K562 (cell line): ENCODE measurements around the gene MSANTD1. TPM values are rescaled to one million over a fixed set of nuclear protein-coding genes. Genes with fewer than 3 reads are reported as not detected.

Experiments used
- ATAC-seq: fragments of 200-7000 bp; cut with Tn5 transposase; 3 replicates; pipeline ENCODE4 v1.9.1; 2020; ENCODE audit warnings: moderate library complexity
- BruUV-seq: library from RNA; stranded (reverse); fragments of 400-500 nt; replicated peaks from 2 replicates; lab custom pipeline; 2021; lab: Mats Ljungman, UMichigan
- CTCF ChIA-PET: fragments of 300-600 bp; formaldehyde crosslinking; extraction: SDS; loops from one replicate; lab custom pipeline; 2021; ENCODE audit warnings: low intra/inter-chr PET ratio; lab: Yijun Ruan, JAX
- POLR2A ChIA-PET: fragments of 300-600, 350-650 bp; sonication (Branson Sonifier 250); formaldehyde crosslinking; extraction: SDS; loops from one replicate; lab custom pipeline; 2021; ENCODE audit warnings: antibody characterized with exemption, inconsistent platforms; lab: Yijun Ruan, JAX
- DNase-seq, 4 experiments: peaks; one replicate each; pipeline versions ENCODE4 v3.0.0 to v3.0.0-alpha.2; 2011 to 2018; ENCODE audit warnings: low spot score in 3 of 4, mixed read lengths in 3 of 4; ENCODE audit errors: extremely low read depth in 1 of 4
- FAIRE-seq: peaks from 2 replicates; lab custom pipeline; 2011; peaks lifted over from hg19 to GRCh38; lab: Jason Lieb, UNC
- H2AFZ ChIP-seq: 2 replicates; pipeline ENCODE4 v1.6.0; 2011; ENCODE audit warnings: low read depth, low read length, control low read depth, inconsistent platforms
- H3K27ac ChIP-seq: fragments of 200-600 bp; 3 replicates; pipeline ENCODE4 v1.8.0; 2011; ENCODE audit warnings: low read depth, mild to moderate bottlenecking, control low read depth, inconsistent platforms, low read length, moderate library complexity, mixed read lengths; ENCODE audit errors: extremely low read depth
- H3K27me3 ChIP-seq, 2 experiments: fragments of 300-600 bp in 1 of 2; 2 replicates in 1 of 2; 3 replicates in 1 of 2; pipeline versions ENCODE4 v1.6.0 to v1.8.0; 2011; ENCODE audit warnings: inconsistent platforms in 2 of 2, low read length in 2 of 2, mild to moderate bottlenecking in 1 of 2, mixed read lengths in 1 of 2, moderate library complexity in 1 of 2; ENCODE audit not compliant: control insufficient read depth in 2 of 2, insufficient read depth in 2 of 2
- H3K36me3 ChIP-seq: fragments of 300-600 bp; 3 replicates; pipeline ENCODE4 v1.8.0; 2011; ENCODE audit warnings: mild to moderate bottlenecking, low read length, inconsistent platforms; ENCODE audit not compliant: control insufficient read depth, insufficient read depth
- H3K4me1 ChIP-seq, 2 experiments: fragments of 200-600 bp in 1 of 2; replicated peaks in 1 of 2; 2 replicates in 1 of 2; 3 replicates in 1 of 2; pipeline versions ENCODE4 v1.5.1 to v1.8.0; 2011; ENCODE audit warnings: inconsistent platforms in 2 of 2, low read length in 2 of 2, mild to moderate bottlenecking in 1 of 2, mixed read lengths in 1 of 2, moderate library complexity in 1 of 2; ENCODE audit not compliant: control insufficient read depth in 2 of 2, insufficient read depth in 2 of 2
- H3K4me2 ChIP-seq: 2 replicates; pipeline ENCODE4 v1.6.1; 2011; ENCODE audit warnings: low read length, control low read depth, inconsistent platforms, mixed read lengths; ENCODE audit not compliant: insufficient read depth
- H3K4me3 ChIP-seq: fragments of 200-600 bp; sonication (generic), shearing (Covaris generic); 2 replicates; pipeline ENCODE4 v1.5.1; 2016; ENCODE audit warnings: control low read depth, inconsistent platforms
- H3K79me2 ChIP-seq: fragments of 200-600 bp; 3 replicates; pipeline ENCODE4 v1.8.0; 2011; ENCODE audit warnings: low read length, inconsistent platforms; ENCODE audit not compliant: control insufficient read depth, insufficient read depth
- H3K9ac ChIP-seq, 2 experiments: 2 replicates each; pipeline versions ENCODE4 v1.6.0 to v1.6.1; 2011; ENCODE audit warnings: low read depth in 2 of 2, low read length in 2 of 2, control low read depth in 1 of 2, inconsistent platforms in 1 of 2, mild to moderate bottlenecking in 1 of 2, mixed read lengths in 1 of 2; ENCODE audit not compliant: insufficient read depth in 1 of 2
- H3K9me1 ChIP-seq: one replicate; pipeline ENCODE4 v1.6.0; 2011; ENCODE audit warnings: inconsistent platforms, mild to moderate bottlenecking, low read length, moderate library complexity; ENCODE audit not compliant: control insufficient read depth, insufficient read depth
- H3K9me3 ChIP-seq: replicated peaks from 2 replicates; pipeline ENCODE4 v1.5.1; 2011; ENCODE audit warnings: low read depth, low read length, inconsistent platforms; ENCODE audit not compliant: control insufficient read depth, insufficient read depth
- H4K20me1 ChIP-seq: replicated peaks from 2 replicates; pipeline ENCODE4 v1.6.1; 2011; ENCODE audit warnings: low read length, inconsistent platforms, mixed read lengths; ENCODE audit not compliant: control insufficient read depth, insufficient read depth
- ETS2 ChIP-seq: IDR thresholded peaks from 2 replicates; pipeline ENCODE4 v1.6.1; 2016; ENCODE audit warnings: borderline replicate concordance, missing genetic modification characterization, mild to moderate bottlenecking, moderate library complexity, missing compliant biosample characterization; ENCODE audit not compliant: poor library complexity, severe bottlenecking
- HMBOX1 ChIP-seq: sonication (generic); IDR thresholded peaks from 2 replicates; pipeline ENCODE4 v1.6.1; 2016
- KDM4B ChIP-seq, 2 experiments: fragments of 450-650 bp in 1 of 2; sonication (generic) in 1 of 2; IDR thresholded peaks; 2 replicates each; pipeline ENCODE4 v1.6.1; 2016 to 2017; ENCODE audit warnings: borderline replicate concordance in 2 of 2, antibody characterized with exemption in 1 of 2, low read depth in 1 of 2, mild to moderate bottlenecking in 1 of 2
- U2AF2 ChIP-seq: fragments of 200-400 bp; formaldehyde crosslinking; optimal IDR thresholded peaks from 2 replicates; pipeline ENCODE3; 2017; ENCODE audit warnings: low read depth, mild to moderate bottlenecking, low read length
- ZBTB34 ChIP-seq: fragments of 250-450 bp; sonication (Bioruptor Pico); IDR thresholded peaks from 2 replicates; pipeline ENCODE4 v1.8.0; 2021; ENCODE audit warnings: mild to moderate bottlenecking, moderate library complexity
- ZSCAN32 ChIP-seq: fragments of 450-650 bp; formaldehyde crosslinking; IDR thresholded peaks from 2 replicates; pipeline ENCODE4 v1.4.0; 2020; ENCODE audit warnings: mild to moderate bottlenecking, moderate library complexity
- WGBS: fragments of 100-300 bp; shearing (Covaris generic); methylation state at CpG from one replicate; pipeline ENCODE4 v1.1.6; 2016; ENCODE audit warnings: low coverage, mixed read lengths; ENCODE audit not compliant: insufficient coverage; ENCODE audit errors: missing lambda C conversion rate; 5-methylcytosine and 5-hydroxymethylcytosine counted together
- in situ Hi-C: fragments of 300-500 bp; cut with MboI; formaldehyde crosslinking; loops from 4 replicates; pipeline ENCODE4 v1.15.0; 2018; ENCODE audit warnings: inconsistent platforms, mixed read lengths
- intact Hi-C: fragments of 100-400 bp; cut with micrococcal nuclease; formaldehyde crosslinking; loops from 2 replicates; pipeline ENCODE4 v1.14.2; 2022
- polyA plus RNA-seq, 8 experiments: library from polyadenylated mRNA; depleted of rRNA in 4 of 8; stranded (reverse) in 5 of 8; unstranded in 3 of 8; fragments of >200 nt; fragmentation: Nextera tagmentation in 2 of 8; fragmentation: Illumina TruSeq in 1 of 8; extraction: Ambion mirVana in 2 of 8; extraction: Trizol in 1 of 8; gene quantifications; 2 replicates each; pipeline versions ENCODE4 v1.2.1 to v1.2.3, GENCODE V29; 2011 to 2014; ENCODE audit warnings: inconsistent platforms in 1 of 8, missing spikeins in 1 of 8
- total RNA-seq, 7 experiments: library from RNA; depleted of rRNA in 6 of 7; stranded (reverse); fragments of >200 nt in 6 of 7; fragmentation: Illumina TruSeq in 2 of 7; extraction: Trizol in 2 of 7; gene quantifications; 2 replicates each; pipeline versions ENCODE4 v1.2.1 to v1.2.3, GENCODE V29; 2011 to 2021; ENCODE audit warnings: low replicate concordance in 1 of 7
- TF ChIP-seq, protein P1 (sequence below): IDR thresholded peaks from 3 replicates; pipeline ENCODE4 v1.6.1; 2011; ENCODE audit warnings: borderline replicate concordance, mild to moderate bottlenecking; ENCODE audit not compliant: insufficient read length, insufficient read depth
- TF ChIP-seq, protein P2 (sequence below): sonication (generic); formaldehyde crosslinking; IDR thresholded peaks from 2 replicates; pipeline ENCODE4 v1.8.0; 2022; ENCODE audit warnings: missing genetic modification reagents, mild to moderate bottlenecking, borderline replicate concordance

The MSANTD1 gene
- total and polyA plus RNA-seq, 9 of the 15 experiments (the other 6 are each of a cell fraction or from before 2014, with no cell fraction given) = 0.04 to 0.09 (median 0.07) TPM; not detected in 6

DNA sequence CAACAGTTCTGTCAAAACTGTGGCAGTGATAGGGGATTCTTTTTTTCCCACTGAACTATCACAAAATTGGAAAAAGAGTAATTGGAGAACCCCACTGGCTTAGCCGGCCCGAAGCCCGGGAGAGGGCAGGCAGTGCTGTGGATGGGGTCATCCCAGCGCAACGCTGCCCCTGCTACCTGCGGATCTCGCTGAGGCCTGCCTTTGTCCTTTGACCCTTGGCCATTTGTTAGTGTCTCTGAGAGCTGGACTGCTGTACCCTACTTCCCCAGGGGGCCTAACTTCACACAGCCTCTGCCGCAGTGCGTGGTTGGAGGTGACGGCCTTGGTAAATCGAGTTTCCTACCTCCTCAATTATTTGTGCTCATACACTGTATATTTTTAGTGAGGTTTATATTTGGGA lies 43.0 kb upstream of the MSANTD1 start:
- Histone ChIP-seq H3K36me3 (peaks cover 46% of the 10 kb centered on the region; the same call in 2 of the 3 replicates), H3K9me1 (no peaks in the 10 kb centered on the region), H3K9ac (no peak overlapping the region), H3K4me2 (no peak overlapping the region), H4K20me1 (no peaks in the 10 kb centered on the region), H3K27me3 (no peaks in the 10 kb centered on the region), H3K27ac (no peak overlapping the region)
- in situ Hi-C loops = no loop called here
- 91% methylated on average over 11 of the region's 11 CpGs for WGBS
- POLR2A ChIA-PET = no interaction called here
- ATAC-seq = no peak
- intact Hi-C loops = no loop called here
- CTCF ChIA-PET = no interaction called here
- TF ChIP-seq HMBOX1 (no peak), ZBTB34 (no peak), KDM4B (IDR thresholded peaks at IDR 0.05; ENCODE audit: borderline replicate concordance in 2 of 2, low read depth in 1 of 2) (no peak), ETS2 (no peak), ZSCAN32 (no peak), U2AF2 (no peak)
- TF ChIP-seq, protein P1, sequence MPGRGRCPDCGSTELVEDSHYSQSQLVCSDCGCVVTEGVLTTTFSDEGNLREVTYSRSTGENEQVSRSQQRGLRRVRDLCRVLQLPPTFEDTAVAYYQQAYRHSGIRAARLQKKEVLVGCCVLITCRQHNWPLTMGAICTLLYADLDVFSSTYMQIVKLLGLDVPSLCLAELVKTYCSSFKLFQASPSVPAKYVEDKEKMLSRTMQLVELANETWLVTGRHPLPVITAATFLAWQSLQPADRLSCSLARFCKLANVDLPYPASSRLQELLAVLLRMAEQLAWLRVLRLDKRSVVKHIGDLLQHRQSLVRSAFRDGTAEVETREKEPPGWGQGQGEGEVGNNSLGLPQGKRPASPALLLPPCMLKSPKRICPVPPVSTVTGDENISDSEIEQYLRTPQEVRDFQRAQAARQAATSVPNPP = no peak
- TF ChIP-seq, protein P2, sequence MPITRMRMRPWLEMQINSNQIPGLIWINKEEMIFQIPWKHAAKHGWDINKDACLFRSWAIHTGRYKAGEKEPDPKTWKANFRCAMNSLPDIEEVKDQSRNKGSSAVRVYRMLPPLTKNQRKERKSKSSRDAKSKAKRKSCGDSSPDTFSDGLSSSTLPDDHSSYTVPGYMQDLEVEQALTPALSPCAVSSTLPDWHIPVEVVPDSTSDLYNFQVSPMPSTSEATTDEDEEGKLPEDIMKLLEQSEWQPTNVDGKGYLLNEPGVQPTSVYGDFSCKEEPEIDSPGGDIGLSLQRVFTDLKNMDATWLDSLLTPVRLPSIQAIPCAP (CRISPR knock-in tag) = no peak
- TF ChIP-seq, all 486 proteins: peak for 0
- Histone ChIP-seq H3K79me2 (no peaks in the 10 kb centered on the region), H3K4me3 (no peak overlapping the region), H3K9me3 (no peaks in the 10 kb centered on the region), H3K4me1 (peaks cover 6 to 12% of the 10 kb centered on the region in 2 experiments; a peak in 1 of 5 replicates), H2AFZ (no peak overlapping the region)
- FAIRE-seq = no peak
- no TSS peak for BruUV-seq
- no peak for DNase-seq
